GM12891 (cell line): ENCODE data around the gene SPIRE1.

Experiments used
- PAX5 ChIP-seq: IDR thresholded peaks from 2 replicates; pipeline ENCODE4 v1.6.1; 2011; ENCODE audit warnings: low read length, moderate library complexity, mild to moderate bottlenecking; ENCODE audit not compliant: insufficient read depth, severe bottlenecking
- POLR2A ChIP-seq: IDR thresholded peaks from 2 replicates; pipeline ENCODE4 v1.6.1; 2011; ENCODE audit warnings: low read depth, low read length, control low read depth
- POLR2AphosphoS5 ChIP-seq: IDR thresholded peaks from 2 replicates; pipeline ENCODE4 v1.6.1; 2011; ENCODE audit warnings: low read depth, low read length, control low read depth
- POU2F2 ChIP-seq: IDR thresholded peaks from 2 replicates; pipeline ENCODE4 v1.6.1; 2011; ENCODE audit warnings: low read depth, mild to moderate bottlenecking, control low read depth, low read length, moderate library complexity
- SPI1 ChIP-seq: IDR thresholded peaks from 2 replicates; pipeline ENCODE4 v1.6.1; 2011; ENCODE audit warnings: low read depth, low read length, control low read depth
- TAF1 ChIP-seq: IDR thresholded peaks from 2 replicates; pipeline ENCODE4 v1.6.1; 2011; ENCODE audit warnings: low read depth, low read length, control low read depth

GRCh38 chr18:12516049-12516630 lies 141.8 kb downstream of the SPIRE1 start:
- TF ChIP-seq TAF1 (no peak), POLR2AphosphoS5 (no peak), POLR2A (no peak), SPI1 (no peak), PAX5 (no peak), POU2F2 (no peak)
